GM21825 (cell line): ENCODE measurements around the gene FOXP1.

Experiments used
- ATAC-seq: cut with Tn5 transposase; IDR thresholded peaks from one replicate; pipeline ENCODE4 v1.9.1; 2021; ENCODE audit warnings: mild to moderate bottlenecking, moderate library complexity; ENCODE audit not compliant: unreplicated experiment

FOXP1 gene

DNA sequence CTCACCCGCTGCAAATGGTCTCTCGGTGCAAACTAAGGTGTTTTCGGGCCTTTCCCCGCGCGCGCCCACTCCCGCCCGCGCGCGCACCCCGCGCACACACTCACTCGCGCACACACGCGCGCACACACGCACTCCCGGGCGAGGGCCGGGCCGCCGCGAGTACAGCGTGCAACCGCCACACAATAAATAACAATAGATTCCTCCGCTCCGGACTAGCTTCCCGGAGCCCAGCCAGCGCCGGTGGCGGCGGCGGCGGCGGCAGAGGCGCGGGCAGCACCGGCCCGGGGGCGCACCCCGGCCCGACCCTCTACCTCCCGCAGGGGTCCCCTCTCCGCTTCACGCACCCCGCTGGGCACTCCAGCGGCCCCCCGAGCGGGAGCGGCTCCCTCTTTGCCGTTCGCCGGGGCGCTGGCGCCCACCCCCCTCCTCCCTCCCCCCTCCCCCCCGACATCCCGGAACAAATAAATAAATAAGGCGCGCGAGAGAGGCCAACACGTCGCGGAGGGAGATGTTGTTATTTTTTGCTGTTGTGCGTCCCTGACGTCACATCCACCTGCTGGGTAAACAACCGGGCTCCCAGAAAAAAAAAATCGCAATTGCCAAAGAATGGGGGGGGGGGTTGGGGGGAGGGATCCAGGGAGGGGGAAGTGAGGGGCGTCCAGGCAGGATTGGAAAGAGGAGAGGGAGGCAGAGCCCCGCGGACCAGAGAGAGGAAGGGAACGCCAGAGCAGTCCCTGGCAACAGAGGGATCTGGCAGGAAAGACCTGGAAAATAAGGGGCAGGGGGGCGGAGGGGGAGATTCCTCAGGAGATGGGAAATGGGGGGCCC lies at the start of gene FOXP1:
TSS of gene FOXP1 (minus strand) at position 163 of the 828 bp plus-strand sequence. CDS start 385,347 bp downstream, outside the sequence.
- ATAC-seq, result no peak

DNA sequence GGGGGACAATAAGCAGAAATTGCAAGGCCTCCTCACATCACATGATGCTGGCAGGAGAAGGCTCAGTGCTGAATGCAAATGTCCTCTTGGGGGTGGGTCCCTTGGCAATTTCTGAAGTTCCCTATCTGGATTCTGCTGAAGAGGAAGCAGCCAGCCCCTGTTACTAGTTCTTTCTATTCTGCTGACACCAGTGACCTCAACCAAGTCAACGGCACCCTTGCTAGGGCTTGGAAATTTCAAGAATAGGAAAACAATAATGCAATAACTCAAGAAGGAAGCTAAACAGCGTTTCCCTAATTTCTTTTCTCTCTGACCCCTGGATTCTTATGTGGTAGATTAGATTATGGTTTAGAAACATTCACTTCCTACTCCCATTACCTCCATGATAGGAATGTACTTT lies 46.2 kb upstream of the FOXP1 start:
- no peak for ATAC-seq

DNA sequence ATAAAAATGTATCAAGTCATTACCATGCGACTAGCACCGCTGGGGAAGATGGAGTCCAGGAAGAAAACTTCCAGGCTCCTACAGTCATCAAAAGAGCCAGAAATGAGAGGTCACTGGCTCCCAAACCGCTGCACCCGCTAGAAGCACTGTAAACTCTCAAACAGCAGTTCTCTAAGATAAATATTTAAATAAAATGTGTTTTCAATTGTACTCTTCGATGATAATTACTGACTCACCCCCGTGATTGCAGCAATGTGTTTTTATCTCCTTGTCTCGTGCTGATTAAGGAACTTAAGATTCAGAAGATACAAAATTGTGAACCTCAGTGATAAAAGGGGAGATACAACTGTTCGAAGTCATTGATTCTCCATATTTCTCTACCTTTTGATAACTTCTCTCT lies 45.8 kb upstream of the FOXP1 start:
- ATAC-seq, result no peak

DNA sequence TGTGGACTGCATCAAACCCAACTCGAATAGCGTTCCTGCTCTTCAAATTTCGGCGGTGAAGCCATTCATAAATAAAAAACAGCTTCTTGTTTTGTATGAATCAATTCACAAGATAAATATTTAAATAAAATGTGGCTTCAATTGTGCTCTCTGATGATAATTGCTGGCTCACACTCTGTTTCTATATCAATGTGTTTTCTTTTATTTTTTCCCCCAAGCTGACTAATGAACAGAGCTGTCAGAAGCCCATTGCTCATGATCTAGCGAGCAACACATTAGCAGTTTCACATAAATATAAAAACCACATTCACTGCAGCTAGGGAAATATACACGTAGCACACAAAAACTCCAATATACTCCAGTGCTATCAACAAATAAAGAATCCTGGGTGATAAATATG lies 45.0 kb upstream of the FOXP1 start:
- ATAC-seq, result no peak

DNA sequence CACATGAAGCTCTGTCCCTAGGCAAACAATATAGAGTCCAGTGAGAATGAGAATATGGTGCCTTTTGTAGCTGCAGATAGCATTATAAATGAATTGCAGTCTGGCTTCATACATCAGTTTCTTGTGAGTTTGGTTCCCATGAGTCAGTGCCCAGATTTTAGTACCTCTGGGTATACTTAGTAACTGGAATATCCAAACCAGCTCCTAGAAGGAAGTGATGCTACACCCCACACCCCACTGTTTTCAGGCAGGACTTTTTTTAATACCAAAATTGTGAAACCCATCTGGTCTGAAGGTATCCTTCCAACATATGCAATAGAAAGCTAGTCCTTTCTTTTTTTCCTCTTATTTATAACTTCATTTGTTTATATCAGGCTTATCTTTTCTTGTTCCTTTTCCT lies 42.1 kb upstream of the FOXP1 start:
- ATAC-seq, result no peak

DNA sequence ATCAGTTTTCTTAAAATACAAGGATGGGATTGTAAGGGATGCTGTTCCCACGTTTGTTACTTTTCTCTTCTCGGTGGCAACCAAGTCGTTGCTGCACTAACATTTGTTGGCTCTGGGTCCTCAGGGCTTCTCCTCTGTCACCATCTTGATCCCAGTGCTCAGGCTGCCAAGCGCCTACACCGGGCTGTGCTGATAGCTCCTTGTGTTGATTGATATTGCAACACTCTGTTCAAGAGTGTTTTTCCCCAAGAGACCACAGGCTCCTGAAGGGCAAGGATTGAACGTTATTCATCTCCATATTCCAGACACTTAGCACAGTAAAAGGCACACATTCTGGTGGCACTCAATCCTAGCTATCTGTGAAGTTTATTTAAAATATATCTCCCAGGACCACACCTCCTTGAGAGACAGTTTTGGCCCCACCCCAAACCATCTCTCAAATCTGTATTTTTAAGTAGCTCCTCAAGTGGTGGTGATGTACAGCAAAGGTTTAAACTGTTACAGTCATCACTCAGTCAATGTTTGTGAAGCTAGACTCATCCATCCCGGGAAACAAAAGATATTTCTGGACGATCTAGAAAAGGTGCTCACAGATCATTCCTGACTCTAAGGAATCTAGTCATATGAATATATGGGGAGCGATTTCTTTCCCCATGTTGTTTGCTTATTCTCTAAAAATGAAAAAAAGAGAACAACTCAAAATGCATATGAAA lies 38.5 kb upstream of the FOXP1 start:
- ATAC-seq, result no peak

DNA sequence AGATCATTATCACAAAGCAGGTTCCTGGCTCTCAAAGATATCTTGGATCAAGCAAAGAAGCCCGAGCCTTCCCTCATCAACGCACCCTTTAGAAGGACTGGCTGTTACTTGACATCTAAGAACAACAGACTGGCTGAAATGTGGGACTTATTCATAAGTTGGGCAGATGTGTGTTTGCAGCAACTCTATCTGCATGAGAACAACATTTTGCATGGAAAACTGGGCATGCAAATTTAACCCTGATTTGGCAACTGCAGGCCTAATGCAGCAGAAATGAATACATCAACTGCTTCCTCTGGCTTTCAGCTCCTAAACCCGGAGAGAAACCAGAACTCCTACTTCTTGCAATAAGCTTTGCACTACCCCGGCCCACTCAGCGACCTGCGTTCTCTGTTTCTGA lies 35.0 kb upstream of the FOXP1 start:
- no peak for ATAC-seq

DNA sequence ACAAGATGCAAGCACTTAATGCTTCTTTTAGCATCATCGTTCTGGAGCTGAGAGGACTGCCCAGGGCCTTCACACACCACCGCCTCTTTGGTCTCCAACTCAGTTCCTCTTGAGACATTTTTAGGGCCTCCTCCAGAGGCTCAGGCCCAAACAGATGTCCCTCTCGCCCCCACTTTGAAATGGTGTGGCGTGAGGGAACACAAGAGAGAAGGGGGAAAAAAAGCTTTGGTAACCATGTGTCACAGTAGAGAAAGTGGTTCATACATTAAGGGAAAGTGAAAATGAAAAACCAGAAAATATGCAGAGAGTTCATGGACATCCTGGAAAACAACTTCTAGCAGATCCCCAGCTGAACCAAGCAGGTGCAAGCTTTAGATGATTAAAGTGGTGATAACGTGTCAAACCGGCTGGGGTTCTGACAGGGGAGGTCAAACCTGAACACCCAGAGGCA lies 33.1 kb upstream of the FOXP1 start:
- ATAC-seq, result no peak

DNA sequence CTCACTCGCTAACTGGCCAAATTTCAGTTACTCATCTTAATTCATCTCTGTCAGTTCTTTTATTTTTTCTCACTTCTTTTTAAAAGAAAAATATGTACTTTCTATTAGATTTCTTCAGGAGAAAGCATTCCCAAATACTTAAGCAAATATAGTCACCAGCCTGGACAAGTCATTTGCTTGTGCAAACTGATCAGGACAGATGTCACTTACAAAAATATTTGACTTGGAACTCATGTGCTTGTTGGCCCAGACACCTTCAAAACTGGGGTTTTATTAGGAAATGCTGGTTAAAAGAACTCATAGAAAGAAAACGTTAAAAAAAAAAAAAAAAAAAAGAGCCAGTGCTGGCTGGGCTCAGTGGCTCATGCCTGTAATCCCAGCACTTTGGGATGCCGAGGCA lies 31.3 kb upstream of the FOXP1 start:
- no peak for ATAC-seq

DNA sequence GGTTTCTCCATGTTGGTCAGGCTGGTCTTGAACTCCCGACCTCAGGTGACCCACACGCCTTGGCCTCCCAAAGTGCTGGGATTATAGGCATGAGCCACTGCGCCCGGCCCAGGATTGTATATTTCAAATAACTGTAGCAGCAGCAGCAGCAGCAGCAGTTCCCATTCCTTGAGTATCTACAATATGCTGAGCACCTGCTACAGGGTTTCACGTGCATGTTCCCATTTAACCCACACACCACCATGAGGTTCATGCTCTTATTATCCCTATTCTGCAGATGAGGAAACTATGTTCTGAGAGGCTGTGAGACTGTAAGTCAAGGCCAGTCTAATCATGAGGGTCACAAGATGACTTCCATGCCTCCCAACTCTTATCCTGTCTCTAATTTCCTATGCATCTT lies 30.9 kb upstream of the FOXP1 start:
- no peak for ATAC-seq

DNA sequence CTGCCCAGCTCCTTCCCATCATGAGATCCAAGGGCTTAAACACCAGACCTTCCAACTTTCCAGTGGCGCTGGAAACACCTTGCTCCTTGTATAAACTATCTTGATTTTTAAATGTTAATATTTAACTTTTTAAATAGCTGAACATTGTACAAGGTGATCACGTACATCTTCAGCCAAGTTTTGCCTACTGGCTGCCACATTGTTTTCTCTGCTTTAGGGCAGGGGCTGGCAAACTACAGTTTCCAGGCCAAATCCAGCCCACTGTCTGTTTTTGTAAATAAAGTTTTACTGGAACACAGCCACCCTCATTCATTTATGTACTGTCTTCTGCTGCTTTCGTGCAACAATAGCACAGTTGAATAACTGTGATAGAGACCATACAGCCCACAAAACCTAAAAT lies 27.6 kb upstream of the FOXP1 start:
- no peak for ATAC-seq

DNA sequence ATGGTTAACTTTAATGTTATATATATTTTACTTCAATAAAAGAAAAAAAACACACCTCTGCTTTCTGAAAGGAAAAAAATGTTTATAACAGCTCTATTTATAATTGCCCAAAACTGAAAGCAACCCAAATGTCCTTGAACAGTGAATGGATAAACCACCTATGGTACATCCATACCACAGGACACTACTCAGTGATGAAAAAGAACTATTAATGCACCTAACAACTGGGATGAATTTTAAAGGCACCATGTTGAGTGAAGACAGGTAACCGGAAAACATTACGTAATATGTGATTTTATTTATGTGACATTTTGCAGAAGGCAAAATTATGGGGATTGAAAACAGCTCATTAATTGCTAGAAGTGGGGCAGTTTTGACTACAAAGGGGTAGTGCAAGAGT lies 23.8 kb upstream of the FOXP1 start:
- ATAC-seq, result no peak

DNA sequence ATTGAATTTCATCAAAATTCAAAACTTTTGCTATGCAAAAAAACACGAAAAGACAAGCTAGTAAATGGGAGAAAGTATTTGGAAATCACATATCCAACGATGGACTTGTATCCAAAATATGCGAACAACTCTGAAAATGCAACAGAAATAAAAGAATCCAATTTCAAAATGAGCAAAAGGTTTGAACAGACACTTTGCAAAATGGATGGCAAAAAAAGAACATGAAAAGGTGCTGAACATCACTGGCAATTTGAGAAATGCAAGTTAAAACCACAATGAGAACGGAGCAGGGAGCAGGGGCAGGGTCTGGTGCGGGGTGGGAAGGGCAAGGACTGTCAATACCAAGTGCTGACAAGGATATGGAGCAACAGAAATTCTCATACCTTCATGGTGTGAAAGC lies 23.1 kb upstream of the FOXP1 start:
- ATAC-seq, result no peak

DNA sequence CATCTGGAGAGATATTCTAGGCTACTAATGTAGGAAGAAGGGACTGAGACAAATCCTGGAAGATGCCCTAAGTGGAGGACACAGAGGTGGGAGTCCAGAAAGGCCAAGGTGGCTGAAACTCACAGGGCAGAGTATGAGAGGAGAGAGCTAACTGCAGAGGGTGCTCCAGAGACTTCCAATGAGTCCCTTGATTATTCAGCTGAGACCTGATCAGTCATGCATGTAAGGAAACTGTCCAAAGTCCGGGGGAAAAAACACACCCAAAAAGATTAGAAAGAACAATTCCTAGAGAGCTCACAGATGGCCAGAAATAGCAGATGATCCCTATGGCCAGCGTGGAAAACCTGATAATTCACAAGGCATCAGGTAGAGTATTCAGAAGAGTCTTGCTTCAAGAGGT lies 18.7 kb upstream of the FOXP1 start:
- no peak for ATAC-seq

DNA sequence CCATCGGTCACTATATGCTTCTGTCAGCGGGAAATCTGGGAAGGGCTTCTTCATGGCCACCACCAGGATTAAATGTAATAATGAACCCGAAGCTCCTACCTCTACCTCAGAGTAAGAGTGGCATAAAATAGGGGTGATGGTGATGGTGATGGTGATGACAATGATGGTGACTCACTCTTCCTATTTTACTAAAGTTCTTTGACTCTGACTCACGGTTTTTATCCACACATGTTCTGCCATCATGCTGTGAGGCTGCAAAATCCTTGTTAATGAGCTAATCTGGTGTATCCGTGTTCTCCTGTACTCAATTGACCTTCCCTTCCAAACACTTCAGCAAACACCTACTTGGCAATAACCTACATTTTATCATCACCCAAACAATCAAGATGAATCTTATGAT lies 18.3 kb upstream of the FOXP1 start:
- no peak for ATAC-seq

DNA sequence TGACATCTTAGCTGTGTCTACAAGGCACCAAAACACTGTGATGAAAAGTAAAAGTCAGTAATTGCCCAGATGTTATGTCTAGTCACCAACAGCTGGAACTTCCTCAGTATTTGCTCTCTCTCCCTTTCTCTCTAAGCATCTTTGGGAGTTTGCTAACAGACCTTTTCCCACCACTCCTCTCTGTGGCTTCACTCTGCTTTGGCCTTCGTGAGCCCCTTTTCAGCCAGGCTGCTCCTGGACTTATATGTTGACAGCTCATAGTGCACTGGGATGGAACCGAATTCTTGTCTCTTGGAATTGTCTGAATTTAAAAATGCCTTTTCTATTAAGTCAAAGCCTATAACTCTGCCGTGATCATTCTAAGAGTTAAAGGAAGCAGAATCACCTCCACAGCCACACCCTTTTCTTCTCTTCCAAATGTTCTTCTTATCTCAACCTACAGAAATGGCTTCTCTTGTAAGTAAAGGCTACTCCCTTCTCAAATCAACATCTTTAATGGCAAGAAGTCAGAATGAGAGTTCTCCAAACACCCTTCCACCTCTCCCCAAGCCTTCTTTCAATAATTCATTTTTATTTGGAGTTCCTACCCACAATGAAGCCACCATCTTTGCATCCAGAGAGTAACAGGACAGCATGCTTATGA lies 17.2 kb upstream of the FOXP1 start:
- ATAC-seq, result no peak

DNA sequence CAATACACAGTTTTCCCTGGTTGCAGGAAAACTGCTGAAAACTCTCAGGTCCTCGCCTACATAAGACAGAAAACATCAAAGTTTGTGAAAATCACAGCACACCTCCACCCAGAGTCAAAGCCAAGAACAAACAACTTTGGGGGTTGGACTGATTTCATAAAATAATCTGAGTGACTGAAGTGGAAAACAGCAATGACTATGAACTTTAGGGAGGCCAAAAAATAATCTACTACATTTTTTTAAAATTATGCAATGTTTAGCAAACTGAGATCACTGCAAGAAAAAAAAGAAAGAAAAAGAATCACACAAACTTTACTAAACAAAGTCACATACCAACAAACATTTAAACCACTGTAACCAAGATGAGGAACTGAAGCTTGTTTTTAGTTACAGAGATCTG lies 15.9 kb upstream of the FOXP1 start:
- no peak for ATAC-seq

DNA sequence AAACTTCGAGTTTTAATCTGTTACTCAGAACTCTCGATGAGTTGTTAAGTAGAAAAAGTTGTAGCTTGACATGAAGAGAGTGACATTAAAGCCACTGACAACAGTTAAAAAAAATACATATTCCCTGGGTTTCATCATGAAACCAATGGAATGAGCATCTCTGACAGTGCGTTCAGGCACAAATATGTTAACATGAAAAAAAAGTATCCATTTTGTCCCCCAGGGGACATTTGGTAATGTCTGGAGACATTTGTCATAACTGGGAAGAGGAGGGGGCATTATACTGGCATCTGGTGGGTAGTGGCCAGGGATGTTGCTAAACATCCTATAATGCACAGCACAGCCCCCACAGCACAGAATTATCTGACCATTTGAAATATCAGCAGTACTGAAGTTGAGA lies 14.8 kb upstream of the FOXP1 start:
- ATAC-seq, result no peak

DNA sequence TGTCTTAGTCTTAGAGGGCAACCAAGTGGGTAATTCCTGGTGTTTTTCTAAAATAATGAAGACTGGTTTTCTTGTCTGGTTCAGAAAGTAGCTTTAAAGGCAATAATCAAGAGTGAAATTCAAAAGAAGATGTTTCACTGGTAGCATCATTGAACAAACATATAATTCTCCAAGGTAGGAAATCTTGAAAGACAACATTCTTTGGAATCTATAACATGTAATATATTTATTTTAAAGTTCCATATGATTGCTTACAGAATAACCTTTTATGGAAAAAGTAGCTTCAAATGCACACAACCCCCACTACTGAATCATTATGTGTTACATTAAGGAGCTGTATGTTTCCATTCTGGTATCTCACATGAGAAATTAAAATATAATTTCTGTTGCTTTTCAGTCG lies 13.8 kb upstream of the FOXP1 start:
- no peak for ATAC-seq

DNA sequence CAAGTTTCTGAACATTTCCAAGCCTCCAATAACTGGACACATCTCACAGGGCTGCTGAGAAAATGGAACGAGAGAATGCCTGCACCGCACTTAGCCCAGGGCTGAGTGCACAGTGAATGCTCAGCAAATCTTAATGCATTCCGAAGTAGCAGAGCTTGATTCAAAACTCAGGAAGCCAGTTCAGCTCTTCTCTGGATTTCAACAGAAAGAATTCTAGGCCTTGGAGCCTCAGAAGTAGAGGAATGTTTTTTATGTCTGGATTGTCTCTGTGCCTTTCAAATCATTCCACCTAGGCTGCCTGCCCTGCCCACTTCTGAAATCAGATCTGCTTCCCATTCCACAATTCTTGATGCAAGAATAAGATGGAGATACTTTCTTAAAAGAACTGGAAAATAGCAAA lies 9.6 kb upstream of the FOXP1 start:
- no peak for ATAC-seq

DNA sequence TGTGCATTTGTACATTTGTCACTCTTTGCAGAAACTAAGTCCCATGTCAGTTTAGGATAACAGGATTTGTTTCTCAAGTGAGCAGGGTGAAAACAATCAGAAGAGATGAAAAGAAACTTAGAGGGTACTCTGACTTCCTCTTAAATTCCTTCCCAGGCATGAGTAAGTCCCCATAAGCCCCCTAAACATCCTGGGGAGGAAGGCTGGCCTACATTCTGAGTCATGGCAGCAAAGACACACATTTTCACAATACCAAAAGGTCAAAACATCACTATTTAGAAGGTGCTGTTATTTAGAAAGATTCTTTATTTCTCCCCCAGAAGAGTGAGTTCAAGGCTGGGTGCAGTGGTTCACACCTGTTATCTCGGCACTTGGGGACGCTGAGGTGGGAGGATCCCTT lies 7.6 kb upstream of the FOXP1 start:
- no peak for ATAC-seq

DNA sequence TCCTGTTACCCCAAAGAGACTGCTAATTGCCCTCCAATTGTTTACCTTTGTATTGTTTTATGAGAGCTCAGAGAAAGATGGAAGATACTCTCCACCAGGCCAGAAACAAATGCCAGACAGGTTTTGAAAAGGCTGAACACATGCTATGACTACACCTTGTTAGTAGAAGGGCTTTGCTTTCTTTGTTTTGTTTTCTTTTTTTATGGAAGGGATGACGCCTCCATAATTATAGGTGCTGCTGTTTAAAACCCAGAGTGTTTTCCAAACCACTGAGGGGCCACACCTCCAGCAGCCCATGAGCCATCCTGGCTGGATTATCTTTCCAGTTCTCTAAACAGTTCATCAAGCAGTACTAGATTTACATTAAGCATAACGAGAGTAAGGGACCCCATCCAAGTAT lies 5.6 kb upstream of the FOXP1 start:
- ATAC-seq, result no peak
